IMR-90 (cell line): ENCODE results near the gene TMEM140. TPM values are rescaled to one million over a fixed set of nuclear protein-coding genes. Genes with fewer than 3 reads are reported as not detected.

Source experiments
- ATAC-seq: fragments of 200-7000 bp; cut with Tn5 transposase; 2 replicates; pipeline ENCODE4 v1.9.1; 2020; ENCODE audit warnings: low read depth, mild to moderate bottlenecking, moderate library complexity
- BruUV-seq: library from RNA; stranded (reverse); fragments of 400-500 nt; replicated peaks from 2 replicates; lab custom pipeline; 2021; lab: Mats Ljungman, UMichigan
- CTCF ChIA-PET: fragments of 300-600 bp; formaldehyde crosslinking; extraction: SDS; loops from one replicate; lab custom pipeline; 2021; ENCODE audit warnings: antibody characterized with exemption; lab: Yijun Ruan, JAX
- POLR2A ChIA-PET: fragments of 300-600 bp; sonication (Branson Sonifier 250); formaldehyde crosslinking; loops from one replicate; lab custom pipeline; 2022; ENCODE audit warnings: antibody characterized with exemption; ENCODE audit not compliant: unreplicated experiment; lab: Charles Lee
- DNase-seq: peaks from one replicate; pipeline ENCODE4 v3.0.0; 2013
- H2AFZ ChIP-seq: replicated peaks from 2 replicates; pipeline ENCODE3; 2013; ENCODE audit warnings: low read length, mild to moderate bottlenecking; ENCODE audit not compliant: poor library complexity
- H2AK5ac ChIP-seq: 2 replicates; pipeline ENCODE4 v1.6.1; 2013; ENCODE audit warnings: low read depth, low read length, inconsistent platforms
- H2AK9ac ChIP-seq: replicated peaks from 2 replicates; pipeline ENCODE3; 2013; ENCODE audit warnings: mild to moderate bottlenecking, low read depth, low read length, moderate library complexity; ENCODE audit not compliant: poor library complexity
- H2BK120ac ChIP-seq: 2 replicates; pipeline ENCODE4 v1.6.1; 2013; ENCODE audit warnings: low read depth, low read length, inconsistent platforms
- H2BK15ac ChIP-seq: 3 replicates; pipeline ENCODE4 v1.6.1; 2013; ENCODE audit warnings: low read depth, low read length, inconsistent platforms
- H2BK20ac ChIP-seq: 2 replicates; pipeline ENCODE4 v1.6.1; 2013; ENCODE audit warnings: low read depth, mild to moderate bottlenecking, inconsistent platforms, low read length, moderate library complexity
- H2BK5ac ChIP-seq: 2 replicates; pipeline ENCODE4 v1.6.1; 2013; ENCODE audit warnings: mild to moderate bottlenecking, low read depth, low read length, inconsistent platforms; ENCODE audit not compliant: poor library complexity, severe bottlenecking
- H3K14ac ChIP-seq: replicated peaks from 2 replicates; pipeline ENCODE4 v1.6.1; 2013; ENCODE audit warnings: low read depth, low read length, inconsistent platforms
- H3K18ac ChIP-seq: 2 replicates; pipeline ENCODE4 v1.6.1; 2013; ENCODE audit warnings: low read depth, low read length, control low read depth
- H3K23ac ChIP-seq: 2 replicates; pipeline ENCODE4 v1.6.1; 2013; ENCODE audit warnings: low read depth, low read length, inconsistent platforms
- H3K27ac ChIP-seq: 2 replicates; pipeline ENCODE4 v1.5.1; 2013; ENCODE audit warnings: mild to moderate bottlenecking, control low read depth, low read length; ENCODE audit not compliant: insufficient read depth
- H3K27me3 ChIP-seq: 2 replicates; pipeline ENCODE4 v1.6.1; 2013; ENCODE audit warnings: low read length; ENCODE audit not compliant: control insufficient read depth, insufficient read depth
- H3K36me3 ChIP-seq: 2 replicates; pipeline ENCODE4 v1.6.1; 2013; ENCODE audit warnings: low read length, mixed read lengths; ENCODE audit not compliant: control insufficient read depth, insufficient read depth
- H3K4ac ChIP-seq: 2 replicates; pipeline ENCODE4 v1.6.1; 2013; ENCODE audit warnings: low read depth, low read length, inconsistent platforms
- H3K4me1 ChIP-seq: 2 replicates; pipeline ENCODE4 v1.6.1; 2013; ENCODE audit warnings: low read length, mixed read lengths; ENCODE audit not compliant: control insufficient read depth, insufficient read depth
- H3K4me2 ChIP-seq: 2 replicates; pipeline ENCODE4 v1.6.1; 2013; ENCODE audit warnings: low read depth, mild to moderate bottlenecking, control low read depth, low read length, moderate library complexity
- H3K4me3 ChIP-seq: 2 replicates; pipeline ENCODE4 v1.5.1; 2013; ENCODE audit warnings: low read depth, mild to moderate bottlenecking, control low read depth, low read length, moderate library complexity; ENCODE audit not compliant: insufficient read depth
- H3K56ac ChIP-seq: 2 replicates; pipeline ENCODE4 v1.6.1; 2013; ENCODE audit warnings: low read length, inconsistent platforms; ENCODE audit not compliant: insufficient read depth; ENCODE audit errors: extremely low read depth
- H3K79me1 ChIP-seq, 2 experiments: 2 replicates each; pipeline ENCODE4 v1.6.1; 2013; ENCODE audit warnings: low read length in 2 of 2, inconsistent platforms in 1 of 2, low read depth in 1 of 2
- H3K9ac ChIP-seq: 2 replicates; pipeline ENCODE4 v1.6.1; 2013; ENCODE audit warnings: low read depth, low read length, control low read depth
- H3K9me1 ChIP-seq: 2 replicates; pipeline ENCODE4 v1.6.1; 2013; ENCODE audit warnings: low read length, inconsistent platforms; ENCODE audit not compliant: insufficient read depth
- H3K9me3 ChIP-seq: 2 replicates; pipeline ENCODE4 v1.6.1; 2013; ENCODE audit warnings: low read length; ENCODE audit not compliant: control insufficient read depth, insufficient read depth
- H4K20me1 ChIP-seq: 2 replicates; pipeline ENCODE4 v1.6.1; 2013; ENCODE audit warnings: low read length, inconsistent platforms; ENCODE audit not compliant: insufficient read depth
- H4K5ac ChIP-seq: 2 replicates; pipeline ENCODE4 v1.6.1; 2013; ENCODE audit warnings: mild to moderate bottlenecking, low read depth, low read length, control low read depth
- H4K8ac ChIP-seq, 2 experiments: 2 replicates each; pipeline ENCODE4 v1.6.1; 2013; ENCODE audit warnings: low read depth in 2 of 2, low read length in 2 of 2, control low read depth in 1 of 2, inconsistent platforms in 1 of 2
- H4K91ac ChIP-seq: 2 replicates; pipeline ENCODE4 v1.6.1; 2013; ENCODE audit warnings: low read depth, low read length, inconsistent platforms; ENCODE audit not compliant: insufficient read depth
- CHD1 ChIP-seq: IDR thresholded peaks from 2 replicates; pipeline ENCODE4 v1.6.1; 2012; ENCODE audit warnings: low read depth, low read length, improper control_type of control experiment
- FOS ChIP-seq: fragments of 150-350 bp; IDR thresholded peaks from 2 replicates; pipeline ENCODE4 v1.6.1; 2016; ENCODE audit warnings: low read depth, low read length
- MAZ ChIP-seq: IDR thresholded peaks from 2 replicates; pipeline ENCODE4 v1.6.1; 2012; ENCODE audit warnings: low read depth, mild to moderate bottlenecking, low read length, improper control_type of control experiment, moderate library complexity, borderline replicate concordance
- MXI1 ChIP-seq: IDR thresholded peaks from 2 replicates; pipeline ENCODE4 v1.6.1; 2012; ENCODE audit warnings: low read depth, mild to moderate bottlenecking, low read length, moderate library complexity, borderline replicate concordance
- NFE2L2 ChIP-seq: fragments of 150-350 bp; IDR thresholded peaks from 2 replicates; pipeline ENCODE4 v1.6.1; 2016; ENCODE audit warnings: low read depth, mild to moderate bottlenecking, low read length
- POLR2A ChIP-seq: IDR thresholded peaks from 2 replicates; pipeline ENCODE4 v1.6.1; 2012; ENCODE audit warnings: mild to moderate bottlenecking, low read depth, low read length
- RCOR1 ChIP-seq: IDR thresholded peaks from 2 replicates; pipeline ENCODE4 v1.6.1; 2012; ENCODE audit warnings: mild to moderate bottlenecking, low read length, improper control_type of control experiment; ENCODE audit not compliant: insufficient replicate concordance
- RFX5 ChIP-seq: IDR thresholded peaks from 2 replicates; pipeline ENCODE4 v1.8.0; 2012; ENCODE audit warnings: low read depth, mild to moderate bottlenecking, low read length, moderate library complexity
- WGBS, 2 experiments: methylation state at CpG; one replicate each; pipeline versions ENCODE4 v1.1.5 to v1.1.7; 2013; ENCODE audit warnings: missing lambda C conversion rate in 2 of 2; ENCODE audit not compliant: insufficient read length in 1 of 2; ENCODE audit errors: extremely low coverage in 2 of 2; 5-methylcytosine and 5-hydroxymethylcytosine counted together
- dilution Hi-C: fragments of 300-500 bp; cut with HindIII; formaldehyde crosslinking; loops from one replicate; pipeline ENCODE4 v1.14.3; 2018; ENCODE audit warnings: low sequenced_read_pairs; ENCODE audit not compliant: unreplicated experiment
- in situ Hi-C: fragments of 300-500 bp; cut with MboI; formaldehyde crosslinking; loops from 3 replicates; pipeline ENCODE4 v1.14.3; 2019; ENCODE audit warnings: low sequenced_read_pairs, inconsistent platforms, mixed read lengths
- intact Hi-C: fragments of 100-400 bp; cut with micrococcal nuclease; formaldehyde crosslinking; loops from 2 replicates; pipeline ENCODE4 v1.10.0; 2022
- polyA plus RNA-seq, 3 experiments: library from polyadenylated mRNA; depleted of rRNA; stranded (reverse); fragments of >200 nt; gene quantifications; 2 replicates each; pipeline ENCODE4 v1.2.3, GENCODE V29; 2012; ENCODE audit warnings: low replicate concordance in 1 of 3
- total RNA-seq: library from RNA; depleted of rRNA; stranded (reverse); fragments of >200 nt; gene quantifications from 2 replicates; pipeline ENCODE4 v1.2.3, GENCODE V29; 2012

Gene TMEM140
- total and polyA plus RNA-seq, 2 of the 4 experiments (the other 2 are of a cell fraction): 0.24 to 0.72 TPM

DNA sequence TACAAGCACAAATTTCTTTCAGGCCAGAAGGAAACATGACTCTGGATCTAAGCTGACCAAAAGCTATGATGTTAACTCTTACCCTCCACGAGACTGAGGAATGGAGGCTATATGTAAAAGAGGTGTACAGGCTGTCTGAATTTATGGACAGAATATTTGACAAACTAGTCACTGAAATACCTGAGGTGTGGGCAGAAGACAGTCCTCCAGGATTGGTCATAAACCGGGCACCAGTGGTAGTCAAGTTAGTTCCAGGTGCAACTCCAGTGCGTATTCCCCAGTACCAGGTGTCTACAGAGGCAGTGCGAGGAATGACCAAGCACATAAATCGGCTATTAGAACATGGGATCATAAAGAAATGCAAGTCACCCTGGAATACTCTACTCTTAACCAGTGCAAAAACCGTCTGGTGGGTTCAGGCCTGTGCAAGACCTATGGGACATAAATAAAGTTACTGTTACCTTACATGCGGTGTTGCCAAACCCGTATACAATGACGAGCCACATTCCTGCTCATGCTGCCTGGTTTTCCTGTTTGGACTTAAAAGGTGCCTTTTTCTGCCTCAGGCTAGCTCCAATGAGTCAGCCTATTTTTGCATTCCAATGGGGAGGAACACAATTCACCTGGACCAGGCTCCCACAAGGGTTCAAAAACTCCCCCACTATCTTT, 29.3 kb downstream of the TMEM140 start:
- H3K18ac ChIP-seq: no peak overlapping the region
- 89% methylated on average over 5 of the region's 9 CpGs; no CpG with 5 or more reads in 1 of the 2 experiments for WGBS, 2 experiments
- H3K4me1 ChIP-seq: no peaks in the 10 kb centered on the region
- no peak overlapping the region for H2BK20ac ChIP-seq
- no peaks in the 10 kb centered on the region for H3K79me1 ChIP-seq
- no peak overlapping the region for H3K14ac ChIP-seq
- H3K9me1 ChIP-seq: no peaks in the 10 kb centered on the region
- H4K5ac ChIP-seq: no peak overlapping the region
- H2AK9ac ChIP-seq: no peak overlapping the region
- intact Hi-C loops (no loop called here), in situ Hi-C loops (no loop called here), dilution Hi-C loops (no loop called here)
- peaks cover 27% of the 10 kb centered on the region for H3K9me3 ChIP-seq
- no peak overlapping the region for H4K91ac ChIP-seq
- H3K4me3 ChIP-seq: no peak overlapping the region
- ATAC-seq (no peak), DNase-seq (no peak)
- no peak overlapping the region for H2BK120ac ChIP-seq
- H3K27ac ChIP-seq: no peak overlapping the region
- ChIA-PET CTCF (no interaction called here), POLR2A (no interaction called here)
- no TSS peak for BruUV-seq
- no peak overlapping the region for H4K8ac ChIP-seq
- H3K27me3 ChIP-seq: no peaks in the 10 kb centered on the region
- no peak overlapping the region for H2AK5ac ChIP-seq
- H2BK5ac ChIP-seq: no peak overlapping the region
- no peak overlapping the region for H3K4ac ChIP-seq
- no peaks in the 10 kb centered on the region for H4K20me1 ChIP-seq
- TF ChIP-seq CHD1 (no peak), POLR2A (no peak), RFX5 (no peak), RCOR1 (no peak), FOS (no peak), MXI1 (no peak), NFE2L2 (no peak), MAZ (no peak)
- H3K4me2 ChIP-seq: no peak overlapping the region
- no peak overlapping the region for H2AFZ ChIP-seq
- no peak overlapping the region for H2BK15ac ChIP-seq
- no peak overlapping the region for H3K56ac ChIP-seq
- no peak overlapping the region for H3K23ac ChIP-seq
- 0 out of 2 replicates have a peak, but pooled peaks cover 2% of the 10 kb centered on the region for H3K36me3 ChIP-seq
- no peak overlapping the region for H3K9ac ChIP-seq
